T-helper 22 cell (primary cell): Measurements from ENCODE around the gene C15orf61.

Experiments used
- DNase-seq: peaks from one replicate; pipeline ENCODE4 v3.0.0-alpha.2; 2020; ENCODE audit warnings: low read depth

Gene C15orf61

DNA sequence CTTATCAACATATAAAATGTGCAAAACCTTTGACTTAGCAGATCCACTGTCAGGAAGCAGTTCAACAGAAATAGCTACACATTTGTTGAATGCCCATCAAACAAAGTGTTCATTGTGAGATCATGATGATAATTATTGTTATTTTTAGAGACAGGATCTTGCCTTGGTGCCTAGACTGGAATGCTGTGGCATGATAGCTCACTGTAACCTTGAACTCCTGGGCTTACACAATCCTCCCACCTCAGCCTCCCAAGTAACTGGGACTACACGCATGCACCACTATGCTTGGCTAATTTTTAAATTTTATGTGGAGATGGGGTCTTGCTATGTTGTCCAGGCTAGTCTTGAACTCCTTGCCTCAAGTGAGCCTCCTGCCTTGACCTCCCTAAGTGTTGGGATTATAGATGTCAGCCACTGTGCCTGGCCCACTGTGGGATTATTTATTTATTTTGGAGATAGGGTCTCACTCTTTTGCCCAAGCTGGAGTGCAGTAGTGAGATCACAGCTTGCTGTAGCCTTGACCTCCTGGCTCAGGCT is 30.3 kb downstream of the C15orf61 start:
- DNase-seq: no peak

DNA sequence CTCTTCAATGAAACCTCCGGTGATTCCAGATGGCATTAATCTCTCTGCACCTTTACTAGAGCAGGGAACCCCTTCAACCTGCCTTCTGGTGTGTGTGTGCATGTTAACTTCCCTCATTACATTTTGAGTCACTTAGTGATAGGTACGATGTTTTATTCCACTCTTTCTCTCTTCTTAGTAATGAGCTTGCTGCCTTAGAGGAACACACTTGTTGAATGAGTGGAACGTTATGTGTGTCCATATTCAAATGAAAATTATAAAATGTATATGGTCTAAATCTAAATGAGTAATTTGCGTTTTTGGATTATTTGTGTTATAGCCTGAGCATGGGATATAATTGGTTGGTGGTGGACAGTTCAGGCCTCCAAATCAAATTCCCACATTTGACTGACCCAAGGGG is 33.6 kb downstream of the C15orf61 start:
- DNase-seq: no peak

DNA sequence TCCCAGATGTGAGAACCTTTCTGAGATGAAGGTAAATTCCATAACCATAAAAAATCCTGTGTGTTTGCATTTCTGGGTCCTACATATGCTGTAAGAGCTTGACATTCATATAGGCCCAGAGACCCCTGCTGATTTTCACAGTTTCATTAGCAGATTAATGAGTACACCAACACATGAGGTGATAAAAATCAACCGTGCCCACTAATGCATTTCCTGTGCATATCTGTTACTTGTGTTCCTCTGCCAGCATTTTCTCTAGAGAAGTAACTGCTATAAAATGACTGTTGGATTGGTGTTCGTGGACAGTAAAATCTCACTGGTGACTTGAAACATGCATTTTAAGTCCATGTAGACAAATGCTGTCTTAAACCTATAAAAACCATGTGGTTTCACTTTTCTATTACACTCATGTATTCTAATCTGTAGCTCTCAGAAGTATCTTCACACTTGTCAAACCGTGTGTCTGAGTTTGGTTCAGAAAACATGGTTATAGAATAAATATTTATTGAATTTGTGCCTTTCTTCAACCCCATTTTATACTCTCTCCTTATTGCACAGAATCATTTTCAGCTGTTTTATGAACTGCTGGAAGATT is 36.1 kb downstream of the C15orf61 start:
- DNase-seq: no peak

DNA sequence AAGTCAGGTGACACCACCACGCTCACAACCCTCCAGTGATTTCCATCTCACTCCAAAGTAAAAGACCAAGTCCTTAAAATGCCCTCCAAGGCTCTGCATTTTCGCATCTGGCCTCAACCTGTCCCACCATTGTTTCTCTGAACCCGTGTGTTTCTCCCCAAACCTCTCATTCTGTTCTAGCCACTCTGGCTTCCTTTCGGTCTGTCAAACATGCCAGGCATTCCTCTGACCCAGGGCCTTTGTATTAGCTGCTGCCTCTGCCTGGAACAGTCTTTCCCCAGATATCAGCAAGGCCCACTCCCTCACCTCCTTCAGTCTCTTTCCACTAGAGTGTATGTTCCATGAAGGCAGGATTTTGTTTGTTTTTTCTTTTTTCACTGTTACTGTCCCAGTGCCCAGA is 37.6 kb downstream of the C15orf61 start:
- no peak for DNase-seq

DNA sequence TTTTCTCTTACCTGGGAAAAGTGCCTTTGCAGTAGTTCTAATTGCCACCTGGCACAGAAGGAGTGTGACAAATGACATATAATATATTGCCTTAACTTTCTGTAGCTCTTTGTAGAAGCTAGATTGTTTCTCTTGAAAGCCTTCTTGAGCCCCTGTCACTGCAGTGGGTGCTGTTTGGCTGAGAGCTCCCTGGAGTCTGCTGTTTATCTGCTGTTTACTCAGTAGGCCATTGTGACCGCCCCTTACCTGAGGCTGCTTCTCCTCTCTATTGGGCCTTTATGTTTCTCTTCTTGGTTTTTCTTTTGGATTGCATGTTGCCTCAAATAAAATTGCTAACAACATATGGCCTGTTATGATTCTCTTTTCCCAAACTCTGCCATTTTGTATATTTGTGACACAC is 38.2 kb downstream of the C15orf61 start:
- DNase-seq: no peak

DNA sequence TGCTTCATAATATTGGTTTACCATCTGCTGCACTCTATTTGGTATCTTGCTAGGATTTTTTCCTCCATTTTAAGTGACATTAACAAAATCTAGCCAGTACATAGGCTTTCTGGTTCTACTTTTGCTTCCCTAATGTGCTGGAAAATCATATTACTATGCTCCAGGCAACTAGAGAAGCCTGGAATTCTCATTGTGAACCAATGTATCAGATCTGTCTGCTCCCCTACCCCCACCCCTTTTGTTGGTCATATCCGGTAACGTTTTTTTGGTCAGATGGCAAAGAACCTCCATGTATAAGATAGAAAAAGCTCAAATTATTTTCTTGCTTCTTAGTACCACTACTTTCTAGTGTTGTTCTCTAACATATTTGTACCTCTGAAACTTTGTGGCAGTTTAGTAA is 38.6 kb downstream of the C15orf61 start:
- no peak for DNase-seq

DNA sequence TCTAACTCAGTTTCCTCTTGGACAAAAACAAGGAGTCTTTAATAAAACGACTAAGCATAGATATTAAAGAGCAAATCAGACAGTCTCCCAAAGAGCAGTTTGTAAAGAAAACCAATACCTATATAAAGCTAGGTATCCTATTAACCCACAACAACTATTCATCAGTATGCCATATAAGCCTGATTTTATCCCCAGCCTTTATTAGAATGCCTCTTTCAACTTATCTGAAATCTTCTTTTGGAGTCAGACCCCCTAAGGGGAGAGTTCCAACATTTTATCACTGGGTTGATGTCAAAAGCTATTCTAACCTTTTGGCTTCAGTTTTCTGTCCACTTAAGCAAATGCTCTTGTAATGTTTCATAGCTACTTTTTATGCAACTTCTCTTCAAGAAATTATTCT is 39.4 kb downstream of the C15orf61 start:
- DNase-seq: no peak

DNA sequence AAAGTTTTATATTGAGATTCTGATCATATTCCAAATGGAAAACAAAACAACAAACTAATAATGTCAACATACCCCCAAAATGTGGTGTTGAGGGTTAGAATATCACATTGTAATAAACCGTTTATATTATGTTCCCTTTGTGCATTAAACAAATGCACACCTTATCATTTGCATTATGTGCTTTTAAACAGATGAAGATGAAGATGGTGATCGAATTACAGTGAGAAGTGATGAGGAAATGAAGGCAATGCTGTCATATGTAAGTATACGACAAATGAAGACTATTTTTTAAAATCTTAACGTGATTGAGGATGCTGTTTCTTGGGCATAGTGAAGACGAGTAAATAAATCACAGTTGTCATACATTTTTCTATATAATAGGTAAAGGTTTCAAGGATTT is 42.2 kb downstream of the C15orf61 start:
- no peak for DNase-seq

DNA sequence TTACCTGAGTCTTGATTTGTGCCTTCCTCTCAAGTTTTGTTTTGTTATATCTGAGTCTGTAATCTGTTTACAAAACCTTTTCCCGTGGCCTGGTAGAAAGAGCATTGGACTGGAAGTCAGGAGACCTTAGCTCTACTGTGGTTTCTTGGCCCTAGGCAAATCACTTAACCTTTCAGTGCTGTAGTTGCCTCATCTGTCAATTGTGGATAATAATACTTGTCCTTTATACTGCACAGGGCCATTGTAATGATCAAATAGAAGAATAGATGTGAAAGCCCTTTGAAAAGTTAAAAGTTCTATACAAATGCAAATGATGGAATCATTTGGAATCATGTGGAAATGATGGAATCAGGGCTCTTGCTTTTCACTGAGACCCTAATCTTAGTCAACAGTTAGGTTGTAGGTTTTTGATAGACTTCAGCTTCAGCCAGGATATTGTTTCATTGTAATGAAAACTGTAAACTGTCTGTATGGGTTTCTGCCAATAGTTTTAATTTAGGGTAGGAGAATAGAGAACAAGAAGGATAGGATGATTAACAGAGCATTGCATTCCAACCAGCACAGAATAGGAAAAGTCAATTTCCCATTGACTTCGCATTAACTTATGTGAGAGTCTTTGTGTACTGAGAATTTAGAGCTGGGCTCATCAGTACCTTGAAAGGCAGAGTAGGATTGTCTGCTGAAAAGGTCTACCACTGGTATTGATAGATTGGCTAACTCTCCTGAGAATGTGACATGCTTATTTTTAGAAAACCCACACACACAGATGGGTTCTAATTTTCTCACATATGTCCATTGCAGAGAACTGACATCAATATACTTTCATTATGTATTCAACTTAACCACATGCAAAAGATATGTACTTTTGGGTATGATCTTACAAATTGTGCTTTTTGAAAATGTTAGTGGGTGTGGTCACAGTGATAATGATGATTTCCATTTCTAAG is 43.4 kb downstream of the C15orf61 start:
- no peak for DNase-seq

DNA sequence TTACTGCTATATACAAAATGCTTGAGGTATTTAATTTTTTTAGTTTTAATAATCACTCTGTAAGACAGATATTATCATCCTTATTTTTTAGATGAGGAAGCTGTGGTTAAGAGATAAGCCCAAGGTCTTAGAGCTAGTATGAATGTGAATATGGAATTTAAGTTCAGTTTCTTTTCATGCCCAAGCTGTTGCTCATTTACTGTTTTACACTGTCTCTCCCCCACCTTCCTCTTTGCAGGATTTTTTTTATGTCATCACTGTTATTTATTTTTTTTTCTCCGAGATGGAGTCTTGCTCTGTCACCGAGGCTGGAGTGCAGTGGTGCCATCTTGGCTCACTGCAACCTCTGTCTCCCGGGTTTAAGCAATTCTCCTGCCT is 44.0 kb downstream of the C15orf61 start:
- DNase-seq: no peak

DNA sequence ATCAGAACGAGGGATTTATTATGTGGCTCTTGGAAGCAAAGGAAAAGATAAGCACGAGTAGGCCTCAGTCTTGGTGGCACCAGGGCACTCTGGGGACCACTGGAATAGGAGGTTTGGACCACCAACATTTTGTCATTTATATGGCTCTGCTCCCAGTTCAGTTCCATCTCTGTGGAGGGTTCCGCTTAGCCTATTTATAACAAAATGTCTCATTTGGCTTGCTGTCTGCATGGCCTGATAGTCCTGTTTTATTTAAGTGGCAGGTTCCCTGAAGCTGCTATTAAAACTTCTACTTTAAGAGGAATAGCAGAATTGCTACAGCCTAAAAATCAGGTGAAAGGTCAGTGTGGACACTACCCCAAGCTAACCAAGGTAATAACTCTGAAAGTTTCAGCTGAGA is 48.7 kb downstream of the C15orf61 start:
- DNase-seq: no peak

DNA sequence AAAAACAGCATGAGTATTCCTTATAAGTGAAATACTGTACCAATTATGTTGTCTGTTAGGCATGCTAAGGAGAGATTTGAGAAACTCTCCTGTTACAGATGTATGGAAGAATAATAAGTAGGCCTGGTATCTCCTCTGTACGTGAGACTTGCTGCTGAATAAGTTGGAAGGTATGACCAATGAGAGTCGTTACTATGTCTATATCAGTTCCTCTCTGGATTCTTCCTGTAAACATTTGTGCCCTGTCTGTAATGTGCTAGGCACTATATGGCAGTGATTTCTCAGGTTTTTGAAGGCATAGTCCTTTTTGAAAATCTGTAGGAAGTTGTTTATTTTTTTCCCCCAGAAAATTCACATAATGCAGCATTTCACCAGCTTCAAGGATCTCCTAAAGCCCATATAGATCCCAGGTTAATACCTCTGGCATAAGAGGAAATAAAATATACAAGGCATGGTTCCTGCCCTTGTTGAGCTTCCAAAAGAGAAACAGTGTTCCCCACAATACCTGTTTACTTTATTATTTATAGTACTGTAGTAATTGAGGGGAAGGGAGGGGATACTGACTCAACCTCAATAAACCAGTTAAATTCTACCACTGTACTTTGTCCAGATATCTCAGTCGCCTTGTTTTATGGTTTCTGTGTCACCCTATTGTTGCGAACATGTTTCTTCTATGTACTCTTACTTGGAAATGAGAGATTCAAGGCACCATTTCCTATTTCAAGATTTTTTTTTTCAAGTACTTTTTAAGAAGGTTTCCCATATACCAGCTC is 50.1 kb downstream of the C15orf61 start:
- no peak for DNase-seq

DNA sequence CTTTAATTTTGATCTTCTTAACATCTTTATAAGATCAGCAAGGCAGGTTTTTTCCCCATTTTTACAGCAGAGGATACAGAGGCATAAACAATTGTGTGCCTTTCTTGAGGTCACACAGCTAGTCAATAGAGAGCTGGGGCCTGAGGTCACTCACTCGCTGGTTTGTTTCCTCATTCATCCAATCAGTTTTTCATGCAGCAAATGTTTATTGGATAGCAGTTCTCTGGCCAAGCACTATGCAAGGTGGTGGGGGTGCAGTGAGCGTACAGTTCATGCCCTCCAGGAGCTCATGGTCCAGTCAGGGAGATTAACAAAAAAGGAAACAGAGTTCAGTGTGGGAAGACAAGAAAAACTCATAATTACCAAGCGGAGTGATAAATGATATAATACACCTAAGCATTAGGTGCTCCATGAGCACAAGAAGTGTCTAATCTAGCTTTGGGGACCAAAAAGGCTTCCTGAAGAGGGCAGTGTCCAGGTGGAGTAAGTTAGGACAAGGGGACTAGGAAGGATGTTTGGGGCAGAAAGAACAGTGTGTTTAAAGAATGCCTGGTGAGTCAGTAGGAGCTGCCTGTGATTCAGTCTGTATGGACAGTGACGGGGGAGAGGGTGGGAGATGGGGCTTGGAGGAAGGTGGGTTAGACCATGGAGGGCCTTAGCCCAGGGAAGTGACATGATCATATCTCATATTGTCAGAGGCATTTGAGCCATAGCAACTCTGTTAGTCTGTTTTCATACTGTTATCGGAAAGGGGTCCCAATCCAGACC is 50.9 kb downstream of the C15orf61 start:
- DNase-seq: no peak

DNA sequence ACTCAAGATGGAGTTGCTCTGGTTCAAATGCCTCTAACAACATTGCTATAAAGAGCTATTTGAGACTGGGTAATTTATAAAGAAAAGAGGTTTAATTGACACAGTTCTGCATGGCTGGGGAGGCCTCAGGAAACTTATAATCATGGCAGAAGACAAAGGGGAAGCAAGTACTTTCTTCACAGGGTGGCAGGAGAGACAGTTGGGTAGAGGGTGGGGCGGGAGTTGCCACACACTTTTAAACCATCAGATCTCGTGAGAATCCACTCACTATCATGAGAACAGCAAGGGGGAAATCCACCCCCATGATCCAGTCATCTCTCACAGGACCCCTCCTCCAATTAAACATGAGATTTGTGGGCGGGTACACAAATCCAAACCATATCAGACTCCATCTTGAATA is 52.3 kb downstream of the C15orf61 start:
- DNase-seq: no peak

DNA sequence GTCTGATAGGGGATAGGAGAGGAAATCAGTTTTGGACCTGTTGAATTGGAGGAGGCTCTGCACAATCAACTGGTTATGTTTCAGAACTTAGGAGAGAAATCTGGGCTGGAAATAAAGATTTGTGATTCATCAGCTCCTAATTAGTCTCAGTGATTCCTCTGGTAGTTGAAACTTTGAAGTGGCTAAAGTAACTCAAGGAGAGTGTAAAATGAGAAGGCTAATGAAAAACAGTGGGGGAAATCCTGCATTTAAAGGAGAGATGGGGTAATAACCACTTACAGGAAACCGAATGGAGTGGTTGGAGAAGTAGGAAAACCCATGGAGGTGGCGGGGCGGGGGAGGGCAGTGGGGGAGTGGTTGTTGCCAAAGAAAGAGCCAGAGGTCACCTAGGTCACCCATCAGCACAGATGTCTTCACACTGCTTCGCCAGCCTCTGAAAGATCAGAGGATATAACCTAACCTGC is 54.1 kb downstream of the C15orf61 start:
- DNase-seq: no peak

DNA sequence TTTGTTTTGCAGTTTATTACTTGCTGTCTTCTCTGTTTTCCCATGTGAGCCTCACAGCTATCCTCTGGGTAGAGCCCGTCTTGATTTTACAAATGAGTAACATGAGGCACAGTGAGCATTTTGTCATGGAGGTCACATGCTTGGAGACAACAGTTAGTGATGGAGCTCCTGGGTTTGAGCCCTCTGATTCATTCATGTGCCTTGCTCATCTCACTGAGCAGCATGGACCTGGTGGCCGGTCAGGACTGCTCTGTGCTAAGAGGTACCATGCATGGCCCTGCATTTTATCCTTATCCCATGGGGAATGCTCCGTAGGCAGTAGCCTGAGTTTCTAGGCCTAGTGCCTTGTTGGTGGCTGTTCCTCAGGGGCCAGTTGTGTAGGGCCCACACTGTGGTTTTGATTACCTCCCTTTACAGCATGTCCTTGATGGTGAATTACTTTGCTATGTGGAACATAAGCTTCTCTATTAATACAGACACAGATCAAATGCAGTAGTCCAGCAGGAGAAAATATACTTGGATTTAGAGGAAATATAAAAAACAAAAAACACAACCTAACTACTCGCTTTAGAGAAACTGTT is 57.2 kb downstream of the C15orf61 start:
- no peak for DNase-seq

DNA sequence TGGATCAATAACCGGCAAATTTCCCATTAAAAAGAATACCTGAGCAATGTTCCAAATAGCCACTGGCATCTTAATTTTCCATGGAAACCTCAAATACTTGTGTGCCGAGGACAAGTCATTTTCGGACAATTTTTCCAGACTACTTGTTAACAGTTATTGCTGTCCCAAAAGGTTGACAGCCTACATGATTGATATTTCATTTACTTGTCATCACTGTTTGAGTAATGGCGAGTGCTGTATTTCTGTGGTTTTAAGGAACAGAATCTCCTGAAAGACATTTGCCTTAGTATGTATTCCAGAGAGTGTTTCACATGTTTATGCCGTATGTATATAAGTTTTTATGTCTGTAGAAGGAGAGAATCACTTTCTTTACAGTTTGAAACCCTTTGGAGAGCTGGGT is 58.2 kb downstream of the C15orf61 start:
- DNase-seq: no peak
